Astrocyte of the hippocampus (primary cell): ENCODE results near the gene ZMYND8.
"Not testable (repeated sequence)": the region's sequence is repeated elsewhere in the genome, so short reads cannot be mapped to it uniquely, and the experiment has no call there.

Source experiments
- DNase-seq: peaks from one replicate; pipeline ENCODE4 v3.0.0; 2011; ENCODE audit warnings: low read depth, low spot score

The ZMYND8 gene

GRCh38 chr20:47286681-47287080, 69.8 kb downstream of the ZMYND8 start:
- no peak for DNase-seq

GRCh38 chr20:47285189-47285588, 71.3 kb downstream of the ZMYND8 start:
- DNase-seq, result no peak

GRCh38 chr20:47284373-47284772, 72.1 kb downstream of the ZMYND8 start:
- no peak for DNase-seq

DNA sequence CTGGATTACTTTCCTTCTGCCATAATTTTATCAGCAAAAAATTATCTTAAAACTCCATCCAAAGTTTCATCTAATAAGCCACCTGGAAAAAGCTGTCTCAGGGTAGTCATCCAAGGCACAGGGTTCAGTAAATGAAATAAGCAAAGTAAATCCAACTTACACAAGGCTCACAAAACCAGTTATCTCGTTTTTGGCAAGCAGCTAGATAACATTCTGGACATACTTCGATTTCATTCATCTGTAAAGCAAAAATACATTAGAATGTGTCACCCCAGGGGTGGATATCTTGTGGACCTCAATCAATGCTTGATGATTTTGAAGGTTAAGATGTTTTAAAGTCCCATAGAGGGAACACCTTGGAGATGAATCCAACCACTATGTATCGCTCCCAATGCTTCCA, 73.1 kb downstream of the ZMYND8 start:
- DNase-seq, result peak; percentile 46

- DNase-seq, result no peak
Observed at GRCh38 chr20:47282864-47283263, 73.6 kb downstream of the ZMYND8 start.

DNA sequence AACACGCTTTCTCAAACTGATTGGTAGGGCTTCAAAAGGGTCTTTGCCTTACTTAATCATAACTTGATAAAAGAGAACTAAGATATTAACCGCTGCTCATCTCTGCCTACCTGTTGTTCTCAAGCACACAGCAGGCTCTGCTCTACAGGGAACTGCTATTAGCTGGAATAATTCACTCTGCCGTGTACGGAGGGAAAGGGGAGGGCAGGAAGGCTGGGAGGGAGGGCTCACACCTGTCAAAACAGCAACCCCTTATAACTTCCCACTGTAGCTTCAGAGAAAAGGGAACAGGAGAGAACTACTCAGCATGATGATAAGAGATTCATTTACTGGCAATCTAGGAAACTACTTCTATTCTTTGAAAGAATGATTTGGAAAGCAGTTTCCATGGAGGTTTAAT, 75.1 kb downstream of the ZMYND8 start:
- no peak for DNase-seq

DNA sequence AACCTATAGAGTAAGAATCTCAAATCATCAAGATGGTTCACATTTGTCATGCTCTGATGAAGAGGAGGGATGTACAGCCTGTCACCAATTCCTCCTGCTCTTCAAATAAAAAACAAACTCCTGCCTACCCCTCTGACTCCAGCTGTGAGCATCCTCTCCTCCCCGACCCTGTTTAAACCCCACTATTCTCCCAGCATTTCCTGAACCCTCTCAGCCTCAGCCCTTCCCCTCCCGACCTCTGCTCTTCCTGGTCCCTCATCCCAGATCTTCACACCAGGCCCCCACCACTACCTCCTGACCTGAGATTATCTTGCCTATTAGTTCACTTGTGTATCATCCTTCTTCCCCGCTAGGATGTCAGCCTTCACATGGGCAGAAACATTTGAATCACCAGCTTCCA, 75.8 kb downstream of the ZMYND8 start:
- DNase-seq, result no peak

- DNase-seq, result no peak
Observed at GRCh38 chr20:47280228-47280627, 76.3 kb downstream of the ZMYND8 start.

DNA sequence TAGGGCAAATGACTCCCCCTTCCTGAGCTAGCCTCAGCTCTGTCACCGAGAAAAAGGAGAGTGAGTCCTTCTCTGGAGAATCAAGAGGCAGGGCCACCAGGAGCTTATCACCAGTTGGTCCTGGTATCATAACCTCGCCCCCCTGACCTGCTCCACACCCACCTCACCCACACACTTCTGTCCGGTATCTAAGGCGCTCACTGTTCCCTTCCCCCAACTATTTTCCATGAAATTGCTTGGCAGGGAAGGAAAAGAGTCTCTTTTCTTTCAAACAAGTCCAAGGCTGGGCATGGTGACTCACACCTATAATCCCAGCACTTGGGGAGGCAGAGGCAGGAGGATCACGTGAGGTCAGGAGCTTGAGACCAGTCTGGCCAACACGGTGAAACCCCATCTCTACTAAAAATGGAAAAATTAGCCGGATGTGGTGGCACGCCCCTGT, 77.6 kb downstream of the ZMYND8 start:
- peak; percentile 54 for DNase-seq

DNA sequence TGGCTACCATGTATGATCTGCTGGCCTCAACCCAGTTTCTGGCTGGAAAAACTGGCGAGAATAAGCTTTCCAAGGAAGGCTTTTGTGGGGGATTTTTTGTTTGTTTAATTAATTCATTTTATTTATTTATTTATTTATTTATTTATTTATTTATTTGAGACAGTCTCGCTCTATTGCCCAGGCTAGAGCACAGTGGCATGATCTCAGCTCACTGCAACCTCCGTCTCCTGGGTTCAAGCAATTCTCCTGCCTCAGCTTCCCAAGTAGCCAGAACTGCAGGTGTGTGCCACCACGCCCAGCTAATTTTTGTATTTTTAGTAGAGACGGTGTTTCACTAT, 79.0 kb downstream of the ZMYND8 start:
- not testable (repeated sequence) for DNase-seq

GRCh38 chr20:47276851-47277534, 79.5 kb downstream of the ZMYND8 start:
- DNase-seq, result peak; percentile 86

DNA sequence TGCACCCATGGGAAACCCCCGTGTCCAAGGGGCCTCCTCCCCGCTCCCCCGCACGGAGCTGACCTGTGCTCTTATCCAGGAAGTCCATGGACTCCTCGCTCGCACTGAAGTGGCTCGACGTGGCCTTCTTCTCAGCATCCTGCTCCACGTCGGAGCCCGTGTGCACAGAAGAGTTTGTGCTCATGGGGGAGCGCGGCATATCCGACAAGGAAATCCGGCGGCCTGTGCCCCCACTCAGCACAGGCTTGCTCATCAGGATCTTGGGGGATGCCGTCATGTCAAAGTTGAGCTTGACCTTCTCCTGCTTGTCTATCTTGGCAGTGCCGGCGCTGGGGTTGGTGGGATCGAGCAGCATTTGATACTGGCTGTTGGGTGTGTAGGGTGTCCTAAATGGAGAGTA, 80.2 kb downstream of the ZMYND8 start:
- no peak for DNase-seq

GRCh38 chr20:47275548-47275947, 81.0 kb downstream of the ZMYND8 start:
- no peak for DNase-seq

- DNase-seq, result peak; percentile 86
Observed at GRCh38 chr20:47274401-47275108, 81.9 kb downstream of the ZMYND8 start.

DNA sequence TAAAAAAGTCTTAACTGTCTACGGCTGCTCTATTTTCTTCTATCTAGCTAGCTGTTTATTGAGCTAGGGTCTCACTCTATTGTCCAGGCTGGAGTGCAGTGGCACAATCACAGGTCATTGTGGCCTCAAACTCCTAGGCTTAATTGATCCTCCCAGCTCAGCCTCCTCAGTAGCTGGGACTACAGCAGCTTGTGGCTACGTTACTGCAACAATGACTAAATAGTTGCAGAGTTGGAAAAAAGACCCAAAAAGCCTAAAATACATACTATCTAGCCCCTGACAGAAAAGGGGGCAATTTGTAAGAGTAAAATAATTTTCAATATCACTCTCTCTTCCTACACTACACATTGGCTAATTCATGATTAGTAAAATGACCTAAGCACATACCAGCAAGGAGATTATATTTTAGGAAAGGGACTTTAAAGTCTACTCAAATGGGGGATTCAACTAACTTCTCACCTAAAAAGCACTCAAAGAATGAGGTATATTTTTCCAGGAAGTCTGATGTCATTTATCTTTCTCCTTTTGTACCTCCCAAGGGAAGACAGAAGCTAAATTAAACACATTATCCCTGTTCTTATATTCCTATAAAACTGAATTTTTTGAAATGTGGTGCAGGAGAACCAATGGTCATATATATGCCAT, 82.8 kb downstream of the ZMYND8 start:
- peak; percentile 36 for DNase-seq

DNA sequence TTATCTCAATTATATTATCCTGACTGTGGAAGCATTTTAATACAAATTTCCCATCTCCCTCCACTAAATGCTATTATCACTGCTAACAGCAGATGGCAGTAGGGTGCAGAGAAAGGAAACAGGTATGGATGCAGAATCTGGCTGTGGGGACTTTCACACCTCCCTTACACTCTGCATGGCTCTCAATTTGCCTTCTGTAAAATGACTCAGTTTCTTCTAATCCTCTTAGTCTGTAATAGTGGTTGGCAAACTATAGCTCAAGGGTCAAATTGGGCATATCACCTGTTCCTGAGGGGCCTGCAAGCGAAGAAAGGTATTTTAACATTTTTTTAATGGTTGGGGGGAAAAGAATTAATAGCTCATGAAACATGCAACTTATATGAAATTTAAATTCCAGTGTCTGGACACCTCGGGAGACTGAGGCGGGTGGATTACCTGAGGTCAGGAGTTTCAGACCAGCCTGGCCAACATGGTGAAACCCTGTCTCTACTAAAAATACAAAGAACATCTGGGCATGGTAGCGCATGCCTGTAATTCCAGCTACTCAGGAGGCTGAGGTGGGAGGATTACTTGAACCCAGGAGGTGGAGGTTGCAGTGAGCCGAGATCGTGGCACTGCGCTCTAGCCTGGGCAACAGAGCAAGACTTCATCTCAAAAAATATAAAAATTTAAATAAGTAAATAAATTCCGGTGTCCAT, 83.5 kb downstream of the ZMYND8 start:
- DNase-seq, result peak; percentile 87

DNA sequence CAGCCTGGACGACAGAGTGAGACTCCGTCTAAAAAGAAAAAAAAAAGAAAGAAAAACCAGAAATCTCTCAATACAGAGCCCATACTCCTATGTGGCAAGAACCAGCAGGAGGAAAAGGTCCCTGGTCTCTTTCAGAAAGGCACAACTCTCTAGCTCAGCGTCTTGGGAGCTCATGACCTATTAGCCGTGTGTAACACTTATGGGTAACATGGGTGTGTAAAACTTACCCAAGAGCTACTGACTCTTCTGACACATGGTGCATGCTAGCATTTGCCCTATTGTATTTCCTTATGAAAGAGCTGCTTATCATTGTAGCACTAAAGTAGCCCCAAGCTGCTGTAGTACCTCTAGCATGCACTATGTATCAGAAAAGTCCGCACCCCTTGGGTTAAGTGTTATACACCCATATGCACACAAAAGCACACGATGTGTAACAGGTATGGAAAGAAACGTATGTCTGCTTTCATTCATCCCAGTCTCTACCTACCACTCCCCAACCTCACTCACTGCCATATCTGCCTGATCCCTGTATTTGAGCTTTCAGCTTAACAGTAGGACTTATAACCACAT, 85.4 kb downstream of the ZMYND8 start:
- DNase-seq, result no peak

GRCh38 chr20:47269309-47270165, 87.0 kb downstream of the ZMYND8 start:
- DNase-seq, result no peak

DNA sequence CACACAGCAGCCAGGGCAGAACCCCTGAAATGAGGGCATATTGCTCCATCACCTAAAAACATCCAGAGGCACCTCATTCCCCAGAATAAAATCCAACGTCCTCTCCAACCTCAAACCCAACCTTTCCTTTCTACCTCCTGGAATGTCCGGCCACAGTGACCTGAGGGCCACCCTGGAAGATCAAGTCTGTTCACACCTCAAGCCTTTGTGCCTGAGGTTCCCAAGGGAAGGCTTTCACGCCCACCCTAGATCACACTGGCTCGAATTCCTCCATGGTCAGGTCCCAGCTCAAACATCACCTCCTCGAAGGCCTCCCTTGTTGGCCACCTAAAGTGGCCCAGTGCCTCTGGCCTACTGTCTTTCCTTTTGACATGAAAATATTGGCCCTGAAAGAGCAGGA, 88.9 kb downstream of the ZMYND8 start:
- DNase-seq, result no peak

- DNase-seq, result no peak
Observed at GRCh38 chr20:47266847-47267515, 89.5 kb downstream of the ZMYND8 start.
